Activated CD4-positive, alpha-beta T cell treated with anti-CD3 and anti-CD28 coated beads for 4 hours (primary cell): Measurements from ENCODE around the gene HSD17B1.
A peak's percentile ranks its signal among the peaks of the same experiment; 100 is the strongest.

Experiments used
- DNase-seq, 2 donors: peaks; one replicate each; pipeline ENCODE4 v3.0.0-alpha.2; 2020

Gene HSD17B1

DNA sequence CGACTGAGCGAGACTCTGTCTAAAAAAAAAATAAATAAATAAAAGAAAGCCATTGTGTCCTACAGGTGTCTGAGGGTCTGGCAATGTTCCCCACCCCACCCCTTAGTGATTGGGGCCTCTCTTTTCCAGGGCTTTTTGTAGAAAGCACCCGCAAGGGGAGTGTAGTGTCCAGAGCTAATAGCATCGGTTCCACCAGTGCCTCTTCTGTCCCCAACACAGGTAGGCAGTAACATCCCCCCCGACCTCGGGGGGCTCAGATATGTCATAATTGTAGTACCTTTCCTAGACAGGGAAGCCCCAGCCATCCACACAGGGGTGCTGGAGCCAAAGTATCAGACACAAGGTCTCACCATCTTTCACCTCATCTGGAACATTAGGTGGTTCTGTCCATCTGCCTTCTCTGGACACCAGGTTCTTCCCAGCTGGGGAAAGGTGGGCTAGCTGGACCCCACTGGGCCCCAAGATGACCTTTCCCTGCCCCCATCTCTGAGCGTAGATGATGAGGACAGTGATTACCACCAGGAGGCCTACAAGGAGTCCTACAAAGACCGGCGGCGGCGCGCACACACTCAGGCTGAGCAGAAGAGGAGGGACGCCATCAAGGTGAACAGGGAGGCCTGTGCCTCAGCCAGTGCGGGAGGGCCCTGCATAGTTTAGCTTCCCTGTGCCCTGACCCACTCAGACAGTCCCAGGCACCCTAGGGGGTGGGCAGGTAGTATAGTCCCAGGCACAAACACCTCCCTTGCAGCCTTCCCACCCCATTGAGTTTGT is 15.8 kb downstream of the HSD17B1 start:
- no peak for DNase-seq

DNA sequence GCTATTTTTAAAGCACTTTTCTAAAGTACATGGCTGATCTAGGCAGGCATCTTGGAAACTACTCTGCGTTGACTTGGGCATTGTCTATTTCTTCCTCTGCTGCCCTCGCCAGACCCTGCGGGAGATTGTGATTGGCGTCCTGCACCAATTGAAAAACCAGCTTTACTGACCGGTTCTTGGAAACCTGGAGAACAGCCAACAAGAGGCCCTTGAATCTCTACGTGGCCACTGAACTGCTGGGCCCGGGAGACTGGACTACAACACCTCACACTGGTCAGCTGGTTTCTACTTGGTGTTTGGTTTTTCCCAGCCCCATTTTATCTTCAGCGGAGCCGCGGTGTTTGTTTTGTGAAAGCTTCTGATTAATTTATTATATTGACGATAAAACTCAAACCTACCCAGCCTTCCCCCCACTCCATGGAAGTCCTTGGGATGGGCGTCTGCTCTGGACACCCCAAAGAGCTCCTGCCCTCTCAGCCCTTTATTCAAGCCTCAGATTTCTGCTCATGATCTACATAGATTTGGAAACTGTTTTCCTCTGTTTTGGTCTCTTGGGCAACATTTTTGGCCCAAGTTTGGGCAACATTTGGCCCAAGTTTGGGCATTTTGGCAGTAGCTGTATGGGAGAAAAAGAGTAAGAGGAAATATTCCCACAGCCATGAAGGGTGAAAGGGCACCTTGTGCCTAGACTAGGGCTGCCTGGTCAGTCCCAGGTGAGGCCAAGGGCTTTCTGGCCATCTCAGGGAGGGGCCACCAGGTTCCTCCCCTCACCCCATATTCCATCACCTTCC is 18.9 kb downstream of the HSD17B1 start:
- no peak for DNase-seq

DNA sequence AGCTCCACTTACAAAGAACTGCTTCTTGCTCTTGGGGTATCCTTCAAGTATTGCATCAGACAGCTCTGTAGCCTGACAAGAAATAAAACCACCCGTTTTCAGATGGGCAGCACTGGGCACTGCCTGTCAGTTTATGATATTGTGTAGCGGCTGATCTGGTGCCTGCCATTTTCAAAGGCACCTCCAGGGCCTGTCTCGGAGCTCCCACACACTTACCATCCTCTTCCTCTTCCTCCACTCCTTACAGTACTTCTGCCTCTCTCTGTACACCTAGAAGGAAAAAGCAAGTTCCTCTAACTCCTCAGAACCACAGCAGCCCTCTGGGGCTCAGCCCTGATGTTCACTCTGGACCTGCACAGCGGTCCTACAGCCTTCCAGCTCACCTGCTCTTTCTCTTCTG is 20.4 kb downstream of the HSD17B1 start:
- DNase-seq, result no peak

DNA sequence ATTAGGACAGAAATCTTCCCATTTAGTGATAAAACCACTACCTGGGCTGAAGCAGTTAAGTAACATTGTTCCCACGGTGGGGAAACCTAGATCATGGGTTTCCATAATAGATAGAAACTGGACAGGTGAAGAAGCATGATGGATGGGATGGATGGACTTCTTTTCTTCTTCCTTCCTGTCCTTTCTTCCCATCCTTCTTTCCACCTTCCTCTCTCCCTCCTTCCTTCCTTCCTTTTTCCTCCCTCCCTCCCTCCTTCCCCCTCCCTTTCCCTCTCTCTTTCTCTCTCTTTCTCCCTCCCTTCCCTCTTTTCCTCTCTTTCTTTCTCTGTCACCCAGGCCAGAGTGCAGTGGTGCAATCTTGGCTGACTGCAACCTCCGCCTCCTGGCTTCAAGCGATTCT is 21.7 kb downstream of the HSD17B1 start:
- DNase-seq, result no peak

DNA sequence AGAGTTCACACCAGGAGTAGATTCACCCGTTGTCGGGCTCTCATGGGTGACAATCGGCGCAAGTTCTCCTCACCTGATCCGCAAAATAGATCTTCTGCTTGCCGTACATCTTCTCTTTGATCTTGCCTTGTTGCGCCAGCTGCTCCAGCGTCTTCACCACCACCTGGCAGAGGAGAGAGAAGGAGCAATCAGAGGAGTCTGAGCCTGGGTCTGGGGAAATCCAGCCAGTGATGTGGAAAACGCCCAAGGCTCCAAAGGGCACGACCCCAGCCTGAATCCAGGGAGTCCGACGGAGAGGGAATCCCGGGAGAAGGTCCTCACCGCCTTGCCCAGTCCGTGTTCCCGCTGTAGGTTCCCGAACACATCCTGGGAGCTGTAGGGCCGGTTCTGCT is 24.4 kb downstream of the HSD17B1 start:
- DNase-seq, result no peak

DNA sequence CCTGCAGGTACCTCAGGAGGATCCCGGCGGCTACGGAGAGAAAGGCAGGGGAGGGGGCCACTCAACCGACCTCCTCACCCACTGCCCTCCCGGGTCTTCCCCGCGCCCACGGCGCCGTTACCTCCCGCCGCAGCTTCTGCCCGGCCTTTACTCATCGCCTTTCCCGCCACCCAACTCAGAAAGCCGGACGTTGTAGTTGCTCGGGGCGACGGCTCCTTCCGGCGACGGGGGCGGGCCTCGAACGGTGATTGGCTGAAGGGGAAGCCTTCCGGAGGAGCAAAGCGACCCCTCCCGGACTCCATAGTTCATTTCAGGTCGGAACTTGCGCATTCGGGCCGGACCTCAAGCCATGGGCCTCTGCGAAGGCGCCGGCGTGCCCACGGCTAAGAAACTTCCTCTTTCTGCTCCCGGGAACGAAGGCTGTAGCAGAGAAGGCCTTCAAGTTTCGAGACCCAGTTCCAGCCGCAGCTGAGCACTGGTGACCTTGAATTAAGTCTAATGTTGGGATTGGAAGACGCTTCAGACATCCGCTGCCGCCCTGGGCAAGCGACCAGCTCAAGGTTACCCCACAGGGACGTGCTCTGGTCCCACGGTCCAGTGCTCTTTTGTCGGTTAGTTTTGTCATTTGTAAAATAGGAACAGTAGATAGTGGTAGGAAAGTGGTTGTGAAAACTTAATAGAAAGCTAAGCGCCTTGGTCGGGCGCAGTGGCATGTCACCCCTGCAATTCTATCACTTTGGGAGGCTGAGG is 25.0 kb downstream of the HSD17B1 start, which contains the start of gene PSMC3IP:
TSS of gene PSMC3IP (minus strand) at position 198 of the 750 bp plus-strand sequence. CDS start at position 155, 43 bp downstream.
- DNase-seq, result peak; percentile 88 to 90

DNA sequence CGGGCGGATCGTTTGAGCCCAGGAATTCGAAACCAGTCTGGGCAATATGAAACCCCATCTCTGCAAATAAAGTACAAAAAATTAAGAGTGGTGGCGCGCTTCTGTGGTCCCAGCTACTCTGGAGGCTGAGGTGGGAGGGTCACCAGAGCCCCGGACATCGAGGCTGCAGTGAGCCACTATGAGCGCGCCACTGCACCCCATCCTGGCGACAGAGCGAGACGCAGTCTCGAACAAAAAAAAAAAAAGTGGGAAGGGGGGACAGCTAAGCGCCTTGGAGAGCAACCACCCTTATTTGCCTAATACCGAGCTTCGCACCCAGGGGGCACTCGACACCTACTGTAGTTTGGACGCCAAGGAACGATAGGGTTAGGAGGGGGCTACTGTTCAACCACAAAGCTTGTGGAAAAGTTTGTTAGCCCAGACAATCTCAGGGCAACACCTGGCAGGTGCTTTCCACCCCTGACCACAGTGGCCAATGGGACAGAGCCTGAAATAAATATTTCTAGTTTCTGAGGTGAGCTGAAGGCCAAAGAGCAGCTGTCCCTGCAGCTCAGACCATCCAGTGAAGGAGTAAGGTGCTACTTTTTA is 25.7 kb downstream of the HSD17B1 start:
- DNase-seq, result peak; percentile 61 to 72

DNA sequence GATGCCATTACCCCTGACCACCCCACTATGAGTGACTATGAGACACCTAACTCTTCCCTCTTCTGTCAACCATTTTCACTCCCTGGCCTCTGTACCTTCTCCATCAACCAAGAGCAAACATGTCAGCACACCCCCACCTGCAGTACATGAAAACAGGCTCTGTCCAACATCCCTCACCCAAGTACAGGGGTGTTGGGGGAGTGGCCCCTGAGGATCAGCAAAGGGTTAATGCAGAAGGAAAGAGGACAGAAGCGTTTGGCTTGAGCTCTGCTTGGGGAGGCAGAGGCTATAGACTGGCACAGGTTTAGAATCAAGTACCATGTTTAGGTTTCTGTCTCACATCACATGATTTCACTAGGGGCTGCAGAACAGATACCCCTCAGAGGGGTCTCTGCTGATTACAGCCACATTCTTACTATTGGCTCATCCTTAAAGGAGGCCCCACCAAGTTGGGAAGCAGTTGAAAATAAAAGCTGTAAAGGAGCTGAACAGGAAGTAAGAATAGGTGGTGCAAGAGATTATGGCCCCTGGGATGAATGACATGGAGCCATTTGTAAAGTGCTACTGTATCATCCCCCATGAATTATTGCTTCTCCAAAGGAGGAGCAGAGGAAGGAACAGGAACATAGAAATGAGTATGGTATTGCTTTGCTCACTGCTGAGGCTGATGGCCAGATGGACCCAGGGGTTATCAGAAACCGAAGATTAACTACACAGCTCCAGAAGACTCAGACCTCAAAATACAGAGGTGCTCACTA is 27.2 kb downstream of the HSD17B1 start:
- no peak for DNase-seq

DNA sequence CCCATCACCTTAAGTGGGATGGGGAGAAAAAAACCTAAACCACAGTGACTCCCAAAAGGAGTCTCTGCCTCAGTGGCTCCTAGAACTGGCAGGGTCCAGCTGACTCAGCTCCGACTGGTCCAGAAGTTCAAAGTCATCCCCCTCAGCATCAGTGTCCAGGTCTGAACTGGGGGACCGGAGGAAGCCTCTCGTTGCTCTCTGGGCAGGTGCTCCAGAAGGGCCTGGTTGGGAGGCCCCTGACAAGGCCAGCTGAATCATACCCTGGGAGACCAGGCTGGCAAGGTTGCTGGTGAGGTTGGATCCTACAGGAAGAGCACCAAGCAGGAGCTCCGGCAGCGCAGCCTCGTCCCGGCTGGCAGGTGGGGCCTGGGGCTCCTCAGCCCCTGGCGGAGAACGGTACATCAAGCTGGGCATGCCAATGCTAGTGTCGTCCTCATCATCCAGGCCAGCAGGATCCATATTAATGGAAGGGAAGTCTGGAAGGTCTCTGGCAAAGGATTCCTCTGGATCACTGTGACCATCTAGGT is 29.1 kb downstream of the HSD17B1 start:
- DNase-seq, result no peak

DNA sequence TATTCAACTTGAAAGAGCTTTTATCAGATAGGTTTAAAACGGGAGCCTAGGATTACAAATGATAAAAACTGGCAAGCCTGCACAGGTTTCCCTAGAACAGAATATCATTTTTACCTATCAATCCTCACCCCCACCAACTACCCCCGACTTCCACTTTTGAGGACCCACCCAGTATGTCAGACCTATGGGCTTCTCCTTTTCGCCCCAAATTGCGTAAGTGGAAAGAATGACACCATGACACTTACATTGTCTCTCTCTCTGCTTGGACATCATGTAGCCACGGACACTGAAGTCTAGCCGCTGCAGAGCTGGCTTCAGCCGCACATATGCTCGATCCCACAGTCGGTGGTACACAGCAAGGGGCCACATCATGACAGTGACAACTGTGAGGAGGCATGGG is 32.2 kb downstream of the HSD17B1 start:
- DNase-seq, result no peak

DNA sequence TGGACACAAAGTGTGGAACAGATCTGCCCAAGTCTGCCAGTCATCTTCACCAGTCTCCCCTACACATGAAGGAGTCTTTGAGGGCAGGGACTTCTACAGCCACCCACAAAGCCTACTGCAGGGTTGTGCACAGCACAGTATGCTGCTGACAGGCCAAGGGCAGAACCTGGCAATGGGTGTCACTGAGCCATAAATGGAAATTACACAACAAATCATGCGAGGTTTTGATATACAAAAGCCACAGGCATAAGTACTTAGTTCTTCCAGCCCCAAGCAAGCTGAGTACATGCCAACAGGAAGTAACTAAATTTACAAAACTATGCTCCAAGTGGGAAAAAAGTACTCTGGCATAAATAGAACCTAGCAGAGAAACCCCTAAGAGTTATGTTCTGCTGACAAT is 32.6 kb downstream of the HSD17B1 start:
- DNase-seq, result no peak

DNA sequence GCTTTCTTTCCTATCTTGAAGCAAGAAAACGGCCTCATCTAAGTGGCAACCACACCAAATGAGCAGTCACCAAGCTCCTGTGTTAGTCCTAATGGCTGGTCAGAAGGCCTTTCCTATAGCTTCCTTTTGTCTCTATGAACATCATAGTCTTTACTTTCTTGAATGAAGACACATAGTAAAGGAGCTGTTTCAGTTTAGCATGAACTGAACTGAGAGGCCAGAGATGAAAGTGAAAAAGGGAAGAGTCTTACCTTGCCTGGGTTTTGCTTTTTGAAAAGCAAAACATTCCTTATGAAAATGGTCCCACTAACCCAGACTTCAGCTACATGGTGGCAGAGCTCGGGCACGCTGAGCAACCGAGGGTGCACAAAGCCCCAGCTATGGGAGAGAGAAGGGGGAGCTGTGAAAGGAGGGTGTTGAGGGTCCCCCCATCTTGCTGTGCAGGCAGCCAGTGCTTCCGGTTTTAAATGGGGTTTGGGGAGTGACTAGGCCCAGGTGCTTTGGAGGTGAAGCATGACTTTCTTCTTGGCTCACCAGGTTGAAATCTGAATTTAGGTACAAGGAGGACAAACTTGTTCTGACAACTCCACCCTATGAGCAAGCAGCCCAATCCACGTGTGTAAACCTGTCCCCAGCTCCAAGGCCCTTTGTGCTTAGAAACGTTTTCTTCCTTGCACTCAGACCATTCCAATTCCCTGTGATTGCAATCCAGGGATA is 33.9 kb downstream of the HSD17B1 start:
- DNase-seq, result no peak

DNA sequence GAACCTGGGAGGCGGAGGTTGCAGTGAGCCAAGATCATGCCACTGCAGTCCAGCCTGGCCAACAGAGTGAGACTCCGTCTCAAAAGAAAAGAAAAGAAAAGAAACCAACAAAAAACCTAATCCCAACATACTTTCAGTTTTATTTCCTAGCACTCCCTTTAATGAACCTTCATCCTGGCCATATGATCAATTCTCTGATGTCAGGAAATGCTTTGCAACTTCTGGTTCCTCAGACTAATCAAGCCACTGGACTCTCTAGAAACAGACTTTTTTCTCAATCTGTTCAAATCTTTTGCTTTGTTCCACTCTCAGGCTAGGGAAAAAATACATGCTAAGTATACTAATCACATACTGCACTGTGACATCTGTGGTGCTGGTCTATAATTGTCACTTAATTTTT is 38.2 kb downstream of the HSD17B1 start:
- no peak for DNase-seq

DNA sequence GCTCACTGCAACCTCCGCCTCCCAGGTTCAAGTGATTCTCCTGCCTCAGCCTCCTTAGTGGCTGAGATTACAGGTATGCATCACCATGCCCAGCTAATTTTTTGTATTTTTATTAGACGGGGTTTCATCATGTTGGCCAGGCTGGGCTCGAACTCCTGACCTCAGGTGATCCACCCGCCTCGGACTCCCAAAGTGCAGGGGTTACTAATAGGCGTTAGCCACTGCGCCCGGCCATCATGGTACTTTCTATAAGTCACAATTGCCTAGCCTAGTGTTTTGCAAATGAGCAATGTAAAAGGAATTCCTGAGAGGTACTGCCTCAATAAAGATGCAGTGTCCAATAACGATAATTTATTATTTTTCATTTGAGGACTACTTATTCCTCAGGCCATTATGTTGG is 38.7 kb downstream of the HSD17B1 start:
- DNase-seq, result no peak

DNA sequence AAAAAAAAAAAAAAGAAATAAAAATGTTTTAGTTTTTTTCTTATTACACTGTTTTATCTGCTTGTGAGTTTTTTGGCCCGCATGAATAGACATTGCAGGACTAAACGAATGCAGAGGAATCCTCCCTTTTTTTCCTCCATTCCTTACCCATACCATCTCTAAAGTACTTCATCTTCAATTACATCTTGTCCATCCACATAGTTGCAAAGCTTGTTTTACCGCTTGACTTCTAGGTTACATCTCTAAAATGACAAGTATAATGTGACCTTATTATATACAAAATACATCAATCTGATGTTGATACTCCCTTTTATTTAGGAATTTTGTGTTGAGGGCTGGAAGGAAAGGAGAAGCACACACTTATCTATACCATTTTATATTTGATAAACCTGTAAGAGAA is 43.7 kb downstream of the HSD17B1 start:
- DNase-seq, result no peak

DNA sequence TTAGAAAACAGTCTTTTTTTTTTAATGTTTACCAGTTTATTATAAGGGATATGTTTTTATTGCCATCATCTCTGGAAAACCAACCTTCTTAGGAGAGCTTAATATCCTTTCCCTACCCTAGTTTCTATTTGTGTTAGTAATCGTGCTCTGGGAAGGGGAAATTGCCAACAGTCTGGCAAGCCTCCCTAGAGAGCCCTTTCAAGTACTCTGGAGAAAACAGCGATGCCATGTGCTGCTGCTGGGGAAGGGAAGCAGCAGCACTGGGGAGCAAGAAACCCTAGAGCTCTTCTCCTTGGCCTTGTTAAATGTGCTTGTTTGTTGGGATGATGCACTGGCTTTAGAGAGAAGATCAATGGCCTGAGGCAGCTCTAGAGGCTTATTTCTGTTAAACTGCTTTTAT is 46.2 kb downstream of the HSD17B1 start:
- no peak for DNase-seq

DNA sequence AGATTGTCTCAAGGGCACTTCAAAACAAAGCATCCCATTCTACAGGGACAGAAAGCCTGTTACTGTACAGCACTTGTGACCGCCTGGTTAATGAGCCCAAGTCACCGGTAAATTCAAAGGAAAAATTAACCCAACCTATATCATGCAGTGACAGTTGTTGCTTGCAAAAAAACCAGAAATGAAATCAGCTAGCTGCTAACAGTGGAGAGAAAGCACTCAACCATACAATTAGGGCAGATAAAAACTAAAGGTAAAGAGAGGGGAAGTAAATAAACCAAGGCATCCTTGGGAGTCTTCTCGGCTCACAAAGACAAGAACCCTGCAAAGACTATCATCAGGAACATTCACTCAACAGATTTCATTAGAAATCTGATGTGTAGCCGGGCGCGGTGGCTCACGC is 50.6 kb downstream of the HSD17B1 start:
- no peak for DNase-seq
